Measurements from ENCODE around the gene PVR.

Gene PVR

GRCh38 chr19:44703336-44704078 is 59.8 kb downstream of the PVR start:
- no peak overlapping the region for H3K27ac ChIP-seq (ENCODE audit: low read length)
- no peak overlapping the region for H3K4me2 ChIP-seq (ENCODE audit: insufficient read depth, low read length)
- no peak overlapping the region for H3K4me3 ChIP-seq (ENCODE audit: low read depth in 1 of 2, low read length in 2 of 2)
- DNase-seq (no peak), ATAC-seq (ENCODE audit: insufficient read depth, low read depth) (no peak)
- no peak overlapping the region for H3K9ac ChIP-seq (ENCODE audit: low read depth, low read length)
- no peaks in the 10 kb centered on the region for H4K20me1 ChIP-seq (ENCODE audit: insufficient read depth, low read length)
- no peaks in the 10 kb centered on the region for H3K36me3 ChIP-seq (ENCODE audit: insufficient read depth, low read length)
- TF ChIP-seq CTCF (IDR thresholded peaks at IDR 0.05; ENCODE audit: borderline replicate concordance, extremely low read depth, low read length, poor library complexity, severe bottlenecking) (no peak), EZH2 (IDR thresholded peaks at IDR 0.05; ENCODE audit: borderline replicate concordance, low read depth, low read length, severe bottlenecking) (no peak)
- H3K4me1 ChIP-seq (ENCODE audit: insufficient read depth, low read length): no peaks in the 10 kb centered on the region
- no peak overlapping the region for H2AFZ ChIP-seq (ENCODE audit: low read depth, low read length)
- H3K9me3 ChIP-seq (ENCODE audit: insufficient read depth, low read length, severe bottlenecking): no peaks in the 10 kb centered on the region
- H3K27me3 ChIP-seq (ENCODE audit: insufficient read depth, low read length, poor library complexity): peaks cover 2% of the 10 kb centered on the region
- no peaks in the 10 kb centered on the region for H3K79me2 ChIP-seq (ENCODE audit: insufficient read depth, low read length)

- DNase-seq (no peak), ATAC-seq (ENCODE audit: insufficient read depth, low read depth) (no peak)
- Histone ChIP-seq H3K4me1 (ENCODE audit: insufficient read depth, low read length) (no peaks in the 10 kb centered on the region), H3K36me3 (ENCODE audit: insufficient read depth, low read length) (no peaks in the 10 kb centered on the region), H3K27ac (ENCODE audit: low read length) (no peak overlapping the region), H3K4me2 (ENCODE audit: insufficient read depth, low read length) (no peak overlapping the region), H3K79me2 (ENCODE audit: insufficient read depth, low read length) (no peaks in the 10 kb centered on the region), H3K4me3 (ENCODE audit: low read depth in 1 of 2, low read length in 2 of 2) (no peak overlapping the region), H4K20me1 (ENCODE audit: insufficient read depth, low read length) (no peaks in the 10 kb centered on the region), H3K27me3 (ENCODE audit: insufficient read depth, low read length, poor library complexity) (no peaks in the 10 kb centered on the region), H3K9me3 (ENCODE audit: insufficient read depth, low read length, severe bottlenecking) (no peaks in the 10 kb centered on the region), H3K9ac (ENCODE audit: low read depth, low read length) (no peak overlapping the region), H2AFZ (ENCODE audit: low read depth, low read length) (no peak overlapping the region)
- TF ChIP-seq EZH2 (IDR thresholded peaks at IDR 0.05; ENCODE audit: borderline replicate concordance, low read depth, low read length, severe bottlenecking): no peak
- TF ChIP-seq CTCF (IDR thresholded peaks at IDR 0.05; ENCODE audit: borderline replicate concordance, extremely low read depth, low read length, poor library complexity, severe bottlenecking): no peak
Observed at GRCh38 chr19:44704982-44705381, 61.3 kb downstream of the PVR start.

GRCh38 chr19:44705502-44706010 is 61.8 kb downstream of the PVR start:
- DNase-seq (no peak), ATAC-seq (ENCODE audit: insufficient read depth, low read depth) (no peak)
- no peak for TF ChIP-seq CTCF (IDR thresholded peaks at IDR 0.05; ENCODE audit: borderline replicate concordance, extremely low read depth, low read length, poor library complexity, severe bottlenecking)
- TF ChIP-seq EZH2 (IDR thresholded peaks at IDR 0.05; ENCODE audit: borderline replicate concordance, low read depth, low read length, severe bottlenecking): no peak

More at GRCh38 chr19:44705502-44706010, 61.8 kb downstream of the PVR start:
- Histone ChIP-seq H4K20me1 (ENCODE audit: insufficient read depth, low read length) (no peaks in the 10 kb centered on the region), H2AFZ (ENCODE audit: low read depth, low read length) (no peak overlapping the region), H3K9ac (ENCODE audit: low read depth, low read length) (no peak overlapping the region), H3K36me3 (ENCODE audit: insufficient read depth, low read length) (no peaks in the 10 kb centered on the region), H3K4me3 (ENCODE audit: low read depth in 1 of 2, low read length in 2 of 2) (no peak overlapping the region), H3K9me3 (ENCODE audit: insufficient read depth, low read length, severe bottlenecking) (no peaks in the 10 kb centered on the region), H3K79me2 (ENCODE audit: insufficient read depth, low read length) (no peaks in the 10 kb centered on the region), H3K4me2 (ENCODE audit: insufficient read depth, low read length) (no peak overlapping the region), H3K27ac (ENCODE audit: low read length) (no peak overlapping the region), H3K27me3 (ENCODE audit: insufficient read depth, low read length, poor library complexity) (no peaks in the 10 kb centered on the region), H3K4me1 (ENCODE audit: insufficient read depth, low read length) (no peaks in the 10 kb centered on the region)

Data from DND-41 (cell line).